KBM-7 (cell line): Measurements from ENCODE around the gene DAW1.
"Not testable (repeated sequence)": the region's sequence is repeated elsewhere in the genome, so short reads cannot be mapped to it uniquely, and the experiment has no call there.

Source experiments
- DNase-seq: peaks from one replicate; pipeline ENCODE4 v3.0.0-alpha.2; 2015
- in situ Hi-C: fragments of 300-500 bp; cut with MboI; formaldehyde crosslinking; loops from 2 replicates; pipeline ENCODE4 v1.14.3; 2020; ENCODE audit warnings: low sequenced_read_pairs, low pct_unique_long_range_greater_than_20kb, mixed read lengths

DAW1 gene

GRCh38 chr2:227871375-227871791, at the start of gene DAW1:
Gene DAW1 (plus strand): TSS chr2:227871631. CDS start chr2:227871690, 59 bp downstream.
- in situ Hi-C loops, result no loop called here
- DNase-seq, result no peak

- in situ Hi-C loops, result no loop called here
- no peak for DNase-seq
These were observed 48.9 kb upstream of the DAW1 start for GRCh38 chr2:227822416-227823003.

GRCh38 chr2:227823922-227824321, 47.5 kb upstream of the DAW1 start:
- in situ Hi-C loops, result no loop called here

GRCh38 chr2:227824711-227825110, 46.7 kb upstream of the DAW1 start:
- in situ Hi-C loops, result no loop called here
- no peak for DNase-seq

More at GRCh38 chr2:227823922-227824321, 47.5 kb upstream of the DAW1 start:
- no peak for DNase-seq

GRCh38 chr2:227826019-227826521, 45.4 kb upstream of the DAW1 start:
- in situ Hi-C loops, result no loop called here
- no peak for DNase-seq

GRCh38 chr2:227826563-227826962, 44.9 kb upstream of the DAW1 start:
- no peak for DNase-seq
- in situ Hi-C loops, result no loop called here

- in situ Hi-C loops, result no loop called here
These were observed 44.3 kb upstream of the DAW1 start for GRCh38 chr2:227827143-227827542.

GRCh38 chr2:227828477-227828912, 42.9 kb upstream of the DAW1 start:
- in situ Hi-C loops, result no loop called here
- DNase-seq, result no peak

More at GRCh38 chr2:227827143-227827542, 44.3 kb upstream of the DAW1 start:
- DNase-seq, result no peak

GRCh38 chr2:227829337-227829736, 42.1 kb upstream of the DAW1 start:
- in situ Hi-C loops, result no loop called here
- DNase-seq, result no peak

- in situ Hi-C loops, result no loop called here
These were observed 37.0 kb upstream of the DAW1 start for GRCh38 chr2:227834423-227834822.

GRCh38 chr2:227834916-227835650, 36.3 kb upstream of the DAW1 start:
- in situ Hi-C loops, result no loop called here
- no peak for DNase-seq

More at GRCh38 chr2:227834423-227834822, 37.0 kb upstream of the DAW1 start:
- no peak for DNase-seq

- DNase-seq, in situ Hi-C loops: not testable (repeated sequence)
These were observed 31.9 kb upstream of the DAW1 start for GRCh38 chr2:227839339-227840129.

- in situ Hi-C loops, result no loop called here
- no peak for DNase-seq
These were observed 24.6 kb upstream of the DAW1 start for GRCh38 chr2:227846831-227847230.

GRCh38 chr2:227848146-227848545, 23.3 kb upstream of the DAW1 start:
- in situ Hi-C loops, result no loop called here
- no peak for DNase-seq

GRCh38 chr2:227848586-227848985, 22.8 kb upstream of the DAW1 start:
- in situ Hi-C loops, result no loop called here
- no peak for DNase-seq

GRCh38 chr2:227849906-227850305, 21.5 kb upstream of the DAW1 start:
- in situ Hi-C loops, result no loop called here
- DNase-seq, result no peak

- in situ Hi-C loops, result no loop called here
These were observed 18.2 kb upstream of the DAW1 start for GRCh38 chr2:227853204-227853629.

GRCh38 chr2:227853765-227854271, 17.6 kb upstream of the DAW1 start:
- in situ Hi-C loops, result no loop called here
- DNase-seq, result no peak

More at GRCh38 chr2:227853204-227853629, 18.2 kb upstream of the DAW1 start:
- DNase-seq, result no peak

GRCh38 chr2:227855440-227855839, 16.0 kb upstream of the DAW1 start:
- in situ Hi-C loops, result no loop called here
- no peak for DNase-seq
